T1000 (cell line): ENCODE results near the gene TLX3.
"Not testable (repeated sequence)": the region's sequence is repeated elsewhere in the genome, so short reads cannot be mapped to it uniquely, and the experiment has no call there.

ENCODE experiments used
- DNase-seq: peaks from one replicate; lab custom pipeline; 2025; ENCODE audit warnings: mixed read lengths; lab: John Stamatoyannopoulos, UW

Gene TLX3

DNA sequence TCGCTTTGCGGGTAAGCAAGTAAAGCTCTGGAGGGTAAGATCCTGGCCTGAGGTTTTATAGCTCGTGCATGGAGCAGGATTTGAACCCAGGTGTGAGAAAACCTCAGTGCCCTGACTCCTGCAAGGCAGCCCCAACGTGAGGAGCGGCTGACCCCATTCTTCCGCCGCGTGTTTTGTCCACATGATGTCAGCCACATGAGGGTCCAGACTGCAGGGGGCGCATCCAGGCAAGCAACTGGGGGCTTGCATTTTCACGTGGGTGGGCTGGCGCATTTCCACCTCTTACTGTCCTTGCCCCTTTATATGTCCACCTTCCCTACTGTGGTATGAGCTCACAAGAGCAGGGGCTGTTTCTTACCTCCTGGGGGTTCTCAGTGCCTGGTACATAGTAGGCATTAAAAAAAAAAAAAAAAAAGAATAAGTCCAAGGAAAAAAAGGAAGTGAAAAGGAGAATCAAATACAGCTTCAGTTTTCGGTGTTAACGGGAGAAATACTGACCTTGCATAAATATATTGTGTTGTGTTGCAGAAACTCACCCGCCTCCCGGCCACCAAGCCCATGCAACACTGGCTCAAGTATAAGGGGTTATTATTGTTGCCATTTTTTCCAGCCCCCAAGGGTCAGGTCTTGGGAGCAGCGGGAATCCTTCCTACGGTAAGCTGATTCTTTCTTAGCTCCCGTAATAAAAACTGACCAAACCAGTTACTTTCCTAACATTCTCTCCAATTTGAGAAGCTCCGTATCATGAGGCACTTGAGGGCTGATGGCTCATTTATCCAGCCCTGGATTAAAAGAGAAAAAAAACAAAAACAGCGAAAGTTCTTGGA, 15.0 kb downstream of the TLX3 start:
- DNase-seq: no peak

DNA sequence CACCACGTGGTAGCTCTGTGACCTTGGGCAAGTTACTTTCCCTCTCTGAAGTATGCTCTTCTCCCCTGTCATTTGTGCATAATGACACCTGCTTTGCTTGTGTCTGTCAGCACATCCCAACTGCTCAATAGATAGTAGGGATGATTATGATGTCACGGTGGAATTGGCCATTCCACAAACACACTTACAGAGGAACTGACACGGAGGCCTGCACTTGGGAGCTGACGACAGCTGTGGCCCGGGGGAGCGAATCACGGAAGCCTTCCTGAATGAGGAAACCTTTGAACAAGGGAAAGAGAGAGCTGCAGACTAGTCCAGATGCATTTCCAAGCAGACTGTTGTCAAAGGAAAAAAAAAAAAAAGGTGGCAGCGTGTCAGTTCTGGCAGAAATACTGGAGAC, 21.0 kb downstream of the TLX3 start:
- DNase-seq: no peak

DNA sequence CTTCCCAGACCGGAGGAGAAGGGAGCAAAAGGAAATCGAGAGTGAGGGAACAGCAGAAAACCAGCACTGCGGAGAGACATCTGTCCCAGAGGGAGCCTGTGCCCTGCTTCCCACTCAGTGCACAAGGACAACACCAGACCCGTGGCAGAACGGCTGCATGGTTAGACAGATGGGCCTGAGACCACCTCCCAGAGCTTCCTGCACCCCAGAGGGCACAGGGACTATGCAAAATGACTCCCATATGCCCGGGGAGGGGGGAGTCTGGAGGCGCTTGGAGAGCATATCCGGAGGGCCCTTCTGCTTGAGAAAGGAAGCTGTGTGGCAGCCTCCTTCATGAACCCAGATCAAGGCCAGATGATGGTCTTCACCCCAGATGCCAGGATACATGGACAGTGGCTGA, 26.6 kb downstream of the TLX3 start:
- no peak for DNase-seq

DNA sequence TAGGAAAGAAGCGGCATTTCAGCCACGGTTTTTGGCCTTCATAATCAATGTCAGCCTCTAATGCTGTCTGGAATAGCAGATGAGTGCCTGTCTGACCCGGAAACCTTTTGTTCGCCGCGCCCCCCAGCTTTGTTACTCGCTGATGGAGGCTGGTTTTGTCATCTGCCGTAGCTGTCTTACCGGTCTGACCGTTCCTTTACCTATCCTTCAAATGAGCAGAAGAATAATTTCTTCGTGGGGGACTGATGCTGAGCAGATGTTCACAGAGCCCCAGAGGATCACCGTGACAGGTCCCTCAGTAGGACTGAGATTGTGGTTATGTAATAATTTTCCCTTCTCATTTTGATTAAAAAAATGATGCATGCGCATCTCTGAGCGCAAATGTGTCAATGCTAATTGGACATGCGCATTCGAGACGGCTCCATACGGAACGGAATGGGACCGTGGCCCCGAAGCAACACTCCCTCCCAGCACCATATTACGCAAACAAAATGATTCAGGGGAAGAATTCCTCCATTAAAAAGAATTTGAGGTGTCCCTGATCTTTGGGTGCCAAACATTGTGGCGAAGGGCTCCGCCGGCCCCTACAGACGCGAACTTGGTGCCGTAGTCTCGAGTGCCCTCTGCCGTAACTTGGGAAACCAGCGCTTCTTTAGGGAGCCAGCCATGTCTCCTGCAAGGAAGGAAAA, 27.6 kb downstream of the TLX3 start:
- DNase-seq: no peak

DNA sequence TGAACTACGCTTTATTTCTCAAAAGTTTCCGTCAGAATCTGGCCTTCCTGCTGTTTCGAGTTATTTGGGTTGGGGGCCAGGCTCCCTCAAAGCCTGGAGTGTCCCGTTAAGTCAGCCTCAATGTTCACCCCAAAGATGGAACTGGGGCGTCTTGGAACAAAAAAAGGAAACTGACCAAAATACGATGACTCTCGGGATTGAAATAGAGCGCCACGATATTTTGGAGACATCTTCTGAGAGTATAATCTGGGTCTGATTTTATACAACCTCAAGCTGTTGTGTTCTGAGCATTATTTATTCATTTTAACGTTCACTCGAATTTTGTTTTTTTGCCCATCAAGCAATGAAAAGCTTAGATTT, 28.1 kb downstream of the TLX3 start:
- DNase-seq: no peak

DNA sequence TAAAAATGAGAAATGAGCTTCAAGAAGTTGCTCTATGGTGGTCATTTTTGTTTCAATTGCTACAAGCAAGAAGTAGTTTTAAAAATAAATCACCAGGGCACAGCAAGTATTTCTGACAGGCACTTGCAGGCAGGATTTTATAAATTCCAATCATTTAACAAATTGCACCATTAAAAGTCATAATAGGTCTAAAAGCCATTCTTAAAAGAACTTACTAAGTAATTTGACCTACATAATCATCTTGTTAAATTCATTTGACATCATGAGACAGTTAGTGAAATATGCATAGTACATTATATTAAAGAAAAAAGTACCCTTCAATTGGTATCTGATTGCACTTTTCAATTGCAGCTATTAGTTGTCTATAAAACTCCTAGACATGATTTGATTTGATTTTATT, 31.0 kb downstream of the TLX3 start:
- DNase-seq: no peak

DNA sequence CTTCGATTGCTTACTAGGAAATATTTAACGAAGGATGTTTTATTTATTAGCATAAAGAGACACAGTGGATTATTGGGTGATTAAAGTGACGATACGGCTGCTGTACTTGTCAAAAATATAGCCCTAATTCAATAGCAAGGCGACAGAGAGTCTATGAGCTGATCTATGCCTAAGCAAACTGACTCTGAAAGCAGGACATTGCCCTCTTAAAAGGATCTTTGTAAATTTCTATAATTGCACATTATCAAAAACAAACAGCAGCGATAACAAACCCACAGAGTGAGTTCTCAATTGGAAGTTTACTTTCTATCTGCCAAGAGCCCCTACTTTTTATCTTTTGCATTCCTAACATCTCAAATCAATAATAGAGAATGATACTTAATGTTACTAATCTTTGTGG, 31.4 kb downstream of the TLX3 start:
- DNase-seq: no peak

DNA sequence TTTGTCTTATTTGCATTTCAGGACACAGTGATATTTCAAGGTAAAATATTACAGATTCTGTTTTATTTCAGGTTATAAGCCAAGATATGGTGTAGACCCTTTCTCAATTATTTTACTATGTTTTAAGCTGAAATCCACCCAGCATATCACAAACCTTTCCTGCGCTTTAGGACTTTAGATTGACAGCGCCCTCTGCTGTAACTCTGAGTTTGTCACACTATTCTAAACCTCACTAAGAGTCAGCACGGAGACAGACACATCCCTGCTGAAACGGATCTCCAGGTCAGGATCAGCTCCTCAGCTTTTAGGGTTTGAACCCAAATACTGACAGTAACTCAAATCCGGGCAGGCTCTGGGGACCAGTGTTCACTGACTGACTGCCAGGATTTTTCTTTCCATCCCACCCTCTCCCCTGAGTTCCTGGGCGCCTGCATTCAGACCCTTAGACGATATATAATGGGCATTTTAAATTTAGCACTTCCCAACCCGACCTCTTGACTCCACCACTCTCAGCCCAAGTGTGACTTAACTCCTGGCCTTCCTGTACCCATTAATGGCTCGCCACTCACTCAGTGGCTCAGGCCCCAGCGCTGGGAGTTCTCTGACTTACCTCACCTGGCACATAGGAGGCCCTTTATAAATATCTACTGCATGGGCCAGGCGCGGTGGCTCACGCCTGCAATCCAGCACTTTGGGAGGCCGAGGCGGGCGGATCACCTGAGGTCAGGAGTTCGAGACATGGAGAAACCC, 33.5 kb downstream of the TLX3 start:
- DNase-seq: no peak

DNA sequence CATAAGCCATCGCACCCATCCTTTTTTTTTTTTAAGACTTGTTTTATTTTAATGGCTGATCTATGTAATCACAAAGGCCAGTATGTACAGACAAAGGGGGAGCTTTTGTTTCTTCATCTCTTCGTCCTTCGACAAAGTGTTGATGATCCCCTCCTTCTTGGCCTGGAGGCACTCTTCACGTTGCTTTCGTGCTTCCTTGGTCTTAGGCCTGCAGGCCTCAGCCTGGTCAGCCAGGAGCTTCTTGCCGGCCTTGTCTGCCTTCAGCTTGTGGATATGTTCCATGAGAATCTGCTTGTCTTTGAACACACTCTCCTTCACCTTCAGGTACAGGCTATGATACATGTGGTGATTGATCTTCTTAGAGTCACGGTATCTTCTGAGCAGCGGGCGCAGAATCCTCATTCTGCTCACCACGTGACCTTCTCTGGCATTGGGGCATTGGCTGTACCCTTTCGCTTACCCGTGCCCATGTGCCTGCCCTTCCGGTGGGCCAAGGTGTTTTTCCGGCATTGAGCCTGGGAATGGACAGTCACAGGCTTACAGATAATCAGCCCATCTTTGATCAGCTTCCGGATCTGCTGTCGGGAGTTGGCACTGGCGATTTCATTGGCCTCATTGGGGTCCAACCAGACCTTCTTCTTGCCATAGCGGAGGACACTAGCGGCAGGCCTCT, 36.0 kb downstream of the TLX3 start:
- DNase-seq: no peak

DNA sequence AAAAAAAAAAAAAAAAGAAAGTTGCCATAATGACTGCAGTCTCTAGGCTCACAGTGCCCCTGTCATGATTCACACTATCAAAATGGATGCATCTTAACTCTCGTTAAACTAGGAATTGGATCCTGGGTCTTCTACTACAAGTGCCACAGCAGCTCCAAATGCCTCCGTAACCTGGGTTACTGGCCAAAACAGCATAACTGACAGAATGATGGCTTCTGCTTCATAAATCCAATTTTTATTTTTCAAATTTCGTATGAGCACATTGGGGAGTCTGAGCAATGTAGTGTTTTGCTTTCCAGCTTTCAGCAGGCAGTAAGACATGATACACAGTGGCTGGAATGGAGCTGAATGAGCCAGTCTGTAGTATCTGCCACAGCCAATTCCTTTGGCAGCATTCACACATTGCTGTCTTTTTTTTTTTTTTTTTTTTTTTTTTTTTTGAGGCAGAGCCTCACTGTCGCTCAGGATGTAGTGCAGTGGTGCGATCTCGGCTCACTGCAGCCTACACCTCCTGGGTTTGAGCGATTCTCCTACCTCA, 42.6 kb downstream of the TLX3 start:
- DNase-seq: no peak

DNA sequence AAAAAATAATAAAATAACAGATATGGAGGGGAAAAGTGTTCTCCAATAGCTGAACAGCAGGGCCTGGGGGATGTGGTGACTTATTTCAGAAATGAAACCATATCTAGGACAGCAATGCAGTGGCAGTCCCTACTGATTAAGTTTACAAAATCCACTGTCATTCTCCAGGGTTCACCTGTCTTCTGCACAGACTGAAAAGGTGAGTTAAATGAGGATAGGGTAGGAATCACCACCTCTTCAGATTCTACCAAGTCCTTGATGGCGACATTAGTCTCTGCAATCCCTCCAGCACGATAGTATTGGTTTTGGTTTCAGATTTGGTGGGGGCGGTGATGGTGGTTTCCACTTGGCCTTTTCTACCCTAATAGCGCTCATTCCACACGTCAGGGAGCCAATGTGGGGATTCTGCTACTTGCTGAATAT, 46.3 kb downstream of the TLX3 start:
- no peak for DNase-seq

DNA sequence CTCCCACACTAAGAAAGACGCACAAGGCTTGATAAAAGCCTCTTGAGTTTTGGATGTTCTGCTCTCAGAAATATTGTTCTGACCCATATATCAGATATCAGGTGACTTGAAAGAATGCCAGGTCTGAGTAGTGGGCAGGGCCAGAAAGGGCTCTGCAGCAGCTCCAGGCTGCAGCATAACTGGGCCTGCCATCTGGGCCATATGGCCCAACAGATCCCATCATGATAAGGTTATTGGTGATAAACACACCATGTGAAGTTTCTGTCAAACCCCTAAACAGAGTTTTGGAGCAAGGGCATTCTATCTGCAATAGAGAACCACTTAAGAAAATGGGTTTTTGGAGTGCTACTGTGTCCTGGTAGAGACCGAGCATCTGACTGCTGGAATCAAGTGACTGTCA, 48.8 kb downstream of the TLX3 start:
- DNase-seq: no peak

DNA sequence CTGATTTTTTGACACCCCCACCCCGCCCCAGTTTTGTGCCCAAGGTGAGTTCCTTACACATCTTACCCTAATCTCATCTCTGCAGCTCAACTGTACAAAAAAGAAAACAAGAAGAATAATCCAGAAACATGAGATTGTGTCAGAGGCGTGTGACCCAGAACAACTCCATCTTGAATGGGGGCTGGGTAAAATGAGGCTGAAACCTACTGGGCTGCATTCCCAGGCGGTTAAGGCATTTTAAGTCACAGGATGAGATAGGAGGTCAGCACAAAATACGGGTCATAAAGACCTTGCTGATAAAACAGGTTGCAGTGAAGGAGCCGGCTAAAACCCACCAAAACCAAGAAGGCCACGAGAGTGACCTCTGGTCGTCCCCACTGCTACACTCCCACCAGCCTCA, 52.1 kb downstream of the TLX3 start:
- not testable (repeated sequence) for DNase-seq
